DMS 273 (cell line): ENCODE data around the gene HACD4.
"Not testable (repeated sequence)": the region's sequence is repeated elsewhere in the genome, so short reads cannot be mapped to it uniquely, and the experiment has no call there.

Source experiments
- DNase-seq: peaks from one replicate; lab custom pipeline; 2025; ENCODE audit not compliant: unreplicated experiment; lab: John Stamatoyannopoulos, UW

HACD4 gene

DNA sequence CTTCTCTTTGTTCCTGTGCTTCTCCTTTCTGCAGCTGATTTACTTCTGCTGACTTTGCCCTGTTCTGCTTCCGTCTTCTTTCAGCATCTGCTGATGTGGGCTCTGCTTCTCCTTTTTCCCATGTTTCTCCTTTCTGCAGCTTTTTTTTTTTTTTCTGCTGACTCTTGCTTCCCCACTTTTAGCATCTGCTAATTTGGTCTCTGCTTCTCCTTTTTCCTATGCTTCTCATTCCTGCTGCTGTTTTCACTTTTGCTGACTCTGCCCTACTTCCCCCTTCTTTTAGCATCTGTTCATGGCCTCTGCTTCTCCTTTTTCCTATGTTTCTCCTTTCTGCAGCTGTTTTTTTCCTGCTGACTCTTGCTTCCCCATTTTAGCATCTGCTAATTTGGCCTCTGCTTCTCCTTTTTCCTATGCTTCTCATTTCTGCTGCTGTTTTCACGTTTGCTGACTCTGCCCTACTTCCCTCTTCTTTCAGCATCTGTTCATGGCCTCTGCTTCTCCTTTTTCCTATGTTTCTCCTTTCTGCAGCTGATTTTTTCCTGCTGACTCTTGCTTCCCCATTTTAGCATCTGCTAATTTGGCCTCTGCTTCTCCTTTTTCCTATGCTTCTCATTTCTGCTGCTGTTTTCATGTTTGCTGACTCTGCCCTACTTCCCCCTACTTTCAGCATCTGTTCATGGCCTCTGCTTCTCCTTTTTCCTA is 58.0 kb downstream of the HACD4 start:
- DNase-seq, result not testable (repeated sequence)

DNA sequence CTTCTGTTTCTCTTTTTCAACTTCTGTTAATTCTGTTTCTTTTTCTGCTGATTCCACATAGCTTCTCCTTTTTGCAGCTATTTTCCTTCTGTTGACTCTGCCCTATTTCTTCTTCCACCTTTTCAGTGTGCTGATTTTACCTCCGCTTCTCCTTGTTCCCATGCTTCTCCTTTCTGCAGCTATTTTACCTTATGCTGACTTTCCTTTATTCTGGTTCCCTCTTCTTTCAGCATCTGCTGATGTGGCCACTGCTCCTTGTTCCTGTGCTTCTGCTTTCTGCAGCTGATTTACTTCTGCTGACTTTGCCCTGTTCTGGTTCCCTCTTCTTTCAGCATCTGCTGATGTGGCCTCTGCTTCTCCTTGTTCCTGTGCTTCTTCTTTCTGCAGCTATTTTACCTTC is 58.8 kb downstream of the HACD4 start:
- DNase-seq, result no peak

- DNase-seq, result no peak
Observed at GRCh38 chr9:20962536-20963225, 68.8 kb downstream of the HACD4 start.

- DNase-seq, result no peak
Observed at GRCh38 chr9:20950707-20951106, 80.7 kb downstream of the HACD4 start.
